GM10248 (cell line): Measurements from ENCODE around the gene NAT16.

Source experiments
- CTCF ChIA-PET: fragments of 300-600 bp; sonication (Branson Sonifier 250); formaldehyde crosslinking; extraction: SDS; loops from one replicate; lab custom pipeline; 2021; ENCODE audit warnings: antibody characterized with exemption; lab: Yijun Ruan, JAX
- POLR2A ChIA-PET: fragments of 350-650 bp; sonication (Branson Sonifier 250); formaldehyde crosslinking; extraction: SDS; loops from one replicate; lab custom pipeline; 2020; ENCODE audit warnings: antibody characterized with exemption; lab: Yijun Ruan, JAX
- DNase-seq: peaks from one replicate; pipeline ENCODE4 v3.0.0; 2012; ENCODE audit errors: extremely low spot score
- CTCF ChIP-seq: IDR thresholded peaks from 2 replicates; pipeline ENCODE4 v1.5.1; 2012; ENCODE audit warnings: mild to moderate bottlenecking, low read depth; ENCODE audit errors: extremely low read depth, missing control alignments, control extremely low read depth

The NAT16 gene

GRCh38 chr7:101156277-101156676, 23.8 kb downstream of the NAT16 start:
- CTCF ChIA-PET = interaction anchor here (0.8 to 4.6 kb wide), 7 partner anchors 12 to 126 kb away, joined by 3 to 56 read pairs (median 3); no protein-coding TSS in a partner anchor
- POLR2A ChIA-PET = no interaction called here
- no peak for TF ChIP-seq CTCF
- no peak for DNase-seq

- DNase-seq = no peak
- ChIA-PET POLR2A (no interaction called here), CTCF (interaction anchor here (0.6 to 4.6 kb wide), 5 partner anchors 11 to 89 kb away, joined by 3 to 56 read pairs (median 3); no protein-coding TSS in a partner anchor)
- no peak for TF ChIP-seq CTCF
Observed at GRCh38 chr7:101155303-101155702, 24.8 kb downstream of the NAT16 start.

- ChIA-PET POLR2A (interaction anchor here (0.6 kb wide), 1 partner anchor 10 kb away, joined by 3 read pairs; the partner anchor contains the start of gene VGF), CTCF (interaction anchor here (0.8 to 4.6 kb wide), 6 partner anchors 10 to 40 kb away, joined by 3 to 56 read pairs (median 16); no protein-coding TSS in a partner anchor)
- no peak for DNase-seq
- no peak for TF ChIP-seq CTCF
Observed at GRCh38 chr7:101154693-101155102, 25.4 kb downstream of the NAT16 start.

- POLR2A ChIA-PET = interaction anchor here (0.6 kb wide), 1 partner anchor 11 kb away, joined by 3 read pairs; the partner anchor contains the start of gene VGF
Observed at GRCh38 chr7:101153969-101154692, 26.0 kb downstream of the NAT16 start, which contains the start of gene AP1S1. AP1S1 (plus strand) TSS chr7:101154476; CDS start chr7:101154515, 39 bp downstream.

GRCh38 chr7:101151908-101152651, 28.0 kb downstream of the NAT16 start:
- CTCF ChIA-PET = interaction anchor here (0.9 to 3.0 kb wide), 7 partner anchors 9 to 130 kb away, joined by 3 to 31 read pairs (median 5); no protein-coding TSS in a partner anchor

More at GRCh38 chr7:101153969-101154692, 26.0 kb downstream of the NAT16 start, which contains the start of gene AP1S1:
- TF ChIP-seq CTCF = no peak
- CTCF ChIA-PET = interaction anchor here (0.8 to 3.0 kb wide), 4 partner anchors 11 to 128 kb away, joined by 3 to 31 read pairs (median 4); no protein-coding TSS in a partner anchor
- DNase-seq = peak; percentile 99

More at GRCh38 chr7:101151908-101152651, 28.0 kb downstream of the NAT16 start:
- POLR2A ChIA-PET = no interaction called here
- no peak for TF ChIP-seq CTCF
- DNase-seq = no peak
